HepG2 (cell line): Measurements from ENCODE around the gene APIP. TPM values are rescaled to one million over a fixed set of nuclear protein-coding genes. Genes with fewer than 3 reads are reported as not detected.

ENCODE experiments used
- ATAC-seq: fragments of 200-7000 bp; cut with Tn5 transposase; 3 replicates; pipeline ENCODE4 v1.9.1; 2020; ENCODE audit warnings: mild to moderate bottlenecking, moderate library complexity
- BruUV-seq: library from RNA; stranded (reverse); fragments of 400-500 nt; replicated peaks from 2 replicates; lab custom pipeline; 2021; lab: Mats Ljungman, UMichigan
- CTCF ChIA-PET: fragments of 300-600 bp; formaldehyde crosslinking; extraction: SDS; loops from one replicate; lab custom pipeline; 2021; ENCODE audit warnings: low total read pairs, inconsistent platforms, low intra/inter-chr PET ratio; lab: Yijun Ruan, JAX
- POLR2A ChIA-PET: fragments of 350-600 bp; sonication (Branson Sonifier 250); formaldehyde crosslinking; loops from one replicate; lab custom pipeline; 2020; ENCODE audit warnings: antibody characterized with exemption, inconsistent platforms; lab: Yijun Ruan, JAX
- DNase-seq: peaks from one replicate; pipeline ENCODE4 v3.0.0-alpha.2; 2015; ENCODE audit warnings: low spot score
- FAIRE-seq: peaks from 3 replicates; lab custom pipeline; 2011; peaks lifted over from hg19 to GRCh38; lab: Jason Lieb, UNC
- H2AFZ ChIP-seq: one replicate; pipeline ENCODE4 v1.6.1; 2011; ENCODE audit warnings: low read length, inconsistent platforms
- H3K27ac ChIP-seq: fragments of 300-600 bp; 3 replicates; pipeline ENCODE4 v1.8.0; 2011; ENCODE audit warnings: mixed run types, mild to moderate bottlenecking, mixed read lengths, low read length, inconsistent platforms; ENCODE audit not compliant: insufficient read depth; ENCODE audit errors: extremely low read length
- H3K27me3 ChIP-seq, 2 experiments: fragments of 200-600 bp in 1 of 2; 2 replicates in 1 of 2; 3 replicates in 1 of 2; pipeline versions ENCODE4 v1.6.0 to v1.8.0; 2011; ENCODE audit warnings: low read length in 2 of 2, mild to moderate bottlenecking in 2 of 2, moderate library complexity in 2 of 2, inconsistent platforms in 1 of 2; ENCODE audit not compliant: insufficient read depth in 2 of 2, control insufficient read depth in 1 of 2
- H3K36me3 ChIP-seq, 2 experiments: fragments of 200-600 bp in 1 of 2; replicated peaks in 1 of 2; 2 replicates in 1 of 2; 3 replicates in 1 of 2; pipeline versions ENCODE4 v1.5.1 to v1.8.0; 2011; ENCODE audit warnings: low read length in 2 of 2, inconsistent platforms in 1 of 2; ENCODE audit not compliant: insufficient read depth in 2 of 2, control insufficient read depth in 1 of 2
- H3K4me1 ChIP-seq: 2 replicates; pipeline ENCODE4 v1.5.1; 2012; ENCODE audit warnings: low read length, inconsistent platforms; ENCODE audit not compliant: insufficient read depth
- H3K4me2 ChIP-seq: 2 replicates; pipeline ENCODE4 v1.6.0; 2011; ENCODE audit warnings: low read depth, low read length, inconsistent platforms
- H3K4me3 ChIP-seq, 3 experiments: fragments of 200-600 bp in 1 of 3; sonication (generic), shearing (Covaris generic) in 1 of 3; replicated peaks in 1 of 3; 2 replicates each; pipeline ENCODE4 v1.5.1; 2011 to 2016; ENCODE audit warnings: low read length in 3 of 3, inconsistent platforms in 2 of 3, low read depth in 2 of 3, mild to moderate bottlenecking in 2 of 3, control low read depth in 1 of 3, mixed read lengths in 1 of 3; ENCODE audit not compliant: insufficient read depth in 1 of 3
- H3K79me2 ChIP-seq: one replicate; pipeline ENCODE4 v1.6.1; 2011; ENCODE audit warnings: low read length, inconsistent platforms; ENCODE audit not compliant: insufficient read depth
- H3K9ac ChIP-seq: 2 replicates; pipeline ENCODE4 v1.6.0; 2011; ENCODE audit warnings: mild to moderate bottlenecking, low read depth, low read length, inconsistent platforms; ENCODE audit not compliant: insufficient read depth
- H3K9me3 ChIP-seq: 2 replicates; pipeline ENCODE4 v1.5.1; 2012; ENCODE audit warnings: mild to moderate bottlenecking, low read length
- H4K20me1 ChIP-seq: 2 replicates; pipeline ENCODE4 v1.6.0; 2011; ENCODE audit warnings: inconsistent platforms, mild to moderate bottlenecking, low read length, moderate library complexity; ENCODE audit not compliant: insufficient read depth
- HNRNPH1 ChIP-seq: fragments of 200-400 bp; formaldehyde crosslinking; optimal IDR thresholded peaks from 2 replicates; pipeline ENCODE3; 2017; ENCODE audit warnings: mild to moderate bottlenecking, low read depth, low read length
- NCOA5 ChIP-seq: sonication (generic); formaldehyde crosslinking; IDR thresholded peaks from 2 replicates; pipeline ENCODE4 v1.4.0; 2020; ENCODE audit warnings: missing genetic modification reagents
- NRL ChIP-seq: sonication (generic); formaldehyde crosslinking; IDR thresholded peaks from 2 replicates; pipeline ENCODE4 v1.5.0; 2020; ENCODE audit warnings: missing genetic modification reagents, mild to moderate bottlenecking, moderate library complexity, borderline replicate concordance
- ZNF253 ChIP-seq: sonication (generic); formaldehyde crosslinking; IDR thresholded peaks from 2 replicates; pipeline ENCODE4 v1.8.0; 2022; ENCODE audit warnings: mild to moderate bottlenecking, missing genetic modification reagents, borderline replicate concordance
- ZNF382 ChIP-seq: sonication (generic); formaldehyde crosslinking; IDR thresholded peaks from 2 replicates; pipeline ENCODE4 v1.5.0; 2020; ENCODE audit warnings: missing genetic modification reagents, mild to moderate bottlenecking, borderline replicate concordance
- WGBS: methylation state at CpG from one replicate; pipeline ENCODE4 v1.1.6; 2017; ENCODE audit warnings: low lambda C conversion rate; 5-methylcytosine and 5-hydroxymethylcytosine counted together
- in situ Hi-C: cut with HindIII; loops from 2 replicates; pipeline ENCODE4 v1.10.0; 2017; ENCODE audit warnings: low pct_unique_long_range_greater_than_20kb; ENCODE audit not compliant: extremely low pct_ligation_motif_present
- intact Hi-C: fragments of 100-400 bp; cut with micrococcal nuclease; formaldehyde crosslinking; loops from one replicate; pipeline ENCODE4 v1.10.0; 2022; ENCODE audit not compliant: unreplicated experiment
- polyA plus RNA-seq, 8 experiments: library from polyadenylated mRNA; depleted of rRNA in 3 of 8; stranded (reverse) in 7 of 8; unstranded in 1 of 8; fragments of >200 nt; fragmentation: Illumina TruSeq in 4 of 8; extraction: Trizol in 4 of 8; gene quantifications; 2 replicates each; pipeline versions ENCODE4 v1.2.1 to v1.2.3, GENCODE V29; 2011 to 2016; ENCODE audit warnings: low read depth in 4 of 8, missing spikeins in 1 of 8, mixed read lengths in 1 of 8; ENCODE audit not compliant: insufficient read depth in 1 of 8
- total RNA-seq, 5 experiments: library from RNA; depleted of rRNA; stranded (reverse); fragments of >200 nt; fragmentation: Illumina TruSeq; extraction: Trizol; gene quantifications; 2 replicates each; pipeline ENCODE4 v1.2.3, GENCODE V29; 2016; ENCODE audit warnings: low read depth in 1 of 5
- TF ChIP-seq, protein P1 (sequence below): sonication (generic); formaldehyde crosslinking; IDR thresholded peaks from 2 replicates; pipeline ENCODE4 v1.9.0; 2021; ENCODE audit warnings: missing genetic modification reagents, mild to moderate bottlenecking, borderline replicate concordance
- TF ChIP-seq, protein P2 (sequence below): sonication (generic); formaldehyde crosslinking; IDR thresholded peaks from 2 replicates; pipeline ENCODE4 v1.5.1; 2020; ENCODE audit warnings: mild to moderate bottlenecking, missing genetic modification reagents, borderline replicate concordance
- TF ChIP-seq, protein P3 (sequence below), 2 experiments: sonication (generic) in 1 of 2; formaldehyde crosslinking in 1 of 2; IDR thresholded peaks; 2 replicates each; pipeline versions ENCODE4 v1.4.0 to v1.6.1; 2016 to 2020; ENCODE audit warnings: borderline replicate concordance in 1 of 2, low read depth in 1 of 2, mild to moderate bottlenecking in 1 of 2, missing genetic modification reagents in 1 of 2
- TF ChIP-seq, protein P4 (sequence below): sonication (generic); formaldehyde crosslinking; IDR thresholded peaks from 2 replicates; pipeline ENCODE4 v1.5.1; 2020; ENCODE audit warnings: missing genetic modification reagents, mild to moderate bottlenecking, borderline replicate concordance
- TF ChIP-seq, protein P5 (sequence below): sonication (generic); IDR thresholded peaks from 2 replicates; pipeline ENCODE4 v1.6.1; 2016; ENCODE audit warnings: low read depth, borderline replicate concordance
- TF ChIP-seq, protein P6 (sequence below): sonication (generic); formaldehyde crosslinking; IDR thresholded peaks from 2 replicates; pipeline ENCODE4 v1.4.0; 2020; ENCODE audit warnings: mild to moderate bottlenecking, missing genetic modification reagents

The APIP gene
- total and polyA plus RNA-seq, 2 of the 13 experiments (the other 11 are each of a cell fraction or from before 2014, with no cell fraction given) = 16.9 to 31.0 TPM

DNA sequence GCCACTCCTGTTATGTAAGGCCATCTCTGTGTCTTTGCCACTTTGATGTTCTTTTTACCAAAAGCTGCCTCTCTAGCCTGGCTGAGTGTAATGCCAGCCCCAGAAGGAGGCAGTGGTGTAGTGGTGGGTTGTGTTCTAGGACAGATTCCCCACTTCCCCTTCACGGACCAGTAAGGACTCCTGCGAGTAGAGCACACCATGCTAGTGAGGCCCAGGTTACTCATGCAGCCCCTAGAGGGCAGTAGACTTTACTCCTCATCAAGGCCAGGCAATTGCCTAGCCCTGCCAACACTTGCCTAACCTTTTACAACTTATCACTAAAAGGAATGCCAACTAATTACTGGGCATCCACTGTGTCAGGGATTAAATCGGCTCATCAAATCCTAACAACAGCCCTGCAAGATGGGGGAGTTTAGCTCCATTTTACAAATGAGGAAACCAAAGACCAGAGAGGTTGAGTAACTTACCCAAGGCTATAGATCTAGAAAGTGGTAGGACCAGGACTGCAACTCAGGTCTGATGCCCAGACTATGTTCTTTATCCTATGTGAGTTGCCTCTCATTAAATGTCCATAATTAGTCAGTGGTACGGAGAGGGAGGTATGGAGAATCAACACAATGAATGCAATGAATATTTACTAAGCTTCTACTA is 75.3 kb downstream of the APIP start:
- POLR2A ChIA-PET = no interaction called here
- no peak overlapping the region for H3K27ac ChIP-seq
- TF ChIP-seq NCOA5 (CRISPR knock-in tag) (no peak), ZNF382 (CRISPR knock-in tag) (no peak), ZNF253 (CRISPR knock-in tag) (no peak), HNRNPH1 (no peak), NRL (CRISPR knock-in tag) (no peak)
- TF ChIP-seq, protein P1, sequence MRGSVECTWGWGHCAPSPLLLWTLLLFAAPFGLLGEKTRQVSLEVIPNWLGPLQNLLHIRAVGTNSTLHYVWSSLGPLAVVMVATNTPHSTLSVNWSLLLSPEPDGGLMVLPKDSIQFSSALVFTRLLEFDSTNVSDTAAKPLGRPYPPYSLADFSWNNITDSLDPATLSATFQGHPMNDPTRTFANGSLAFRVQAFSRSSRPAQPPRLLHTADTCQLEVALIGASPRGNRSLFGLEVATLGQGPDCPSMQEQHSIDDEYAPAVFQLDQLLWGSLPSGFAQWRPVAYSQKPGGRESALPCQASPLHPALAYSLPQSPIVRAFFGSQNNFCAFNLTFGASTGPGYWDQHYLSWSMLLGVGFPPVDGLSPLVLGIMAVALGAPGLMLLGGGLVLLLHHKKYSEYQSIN (CRISPR knock-in tag) = no peak
- TF ChIP-seq, protein P2, sequence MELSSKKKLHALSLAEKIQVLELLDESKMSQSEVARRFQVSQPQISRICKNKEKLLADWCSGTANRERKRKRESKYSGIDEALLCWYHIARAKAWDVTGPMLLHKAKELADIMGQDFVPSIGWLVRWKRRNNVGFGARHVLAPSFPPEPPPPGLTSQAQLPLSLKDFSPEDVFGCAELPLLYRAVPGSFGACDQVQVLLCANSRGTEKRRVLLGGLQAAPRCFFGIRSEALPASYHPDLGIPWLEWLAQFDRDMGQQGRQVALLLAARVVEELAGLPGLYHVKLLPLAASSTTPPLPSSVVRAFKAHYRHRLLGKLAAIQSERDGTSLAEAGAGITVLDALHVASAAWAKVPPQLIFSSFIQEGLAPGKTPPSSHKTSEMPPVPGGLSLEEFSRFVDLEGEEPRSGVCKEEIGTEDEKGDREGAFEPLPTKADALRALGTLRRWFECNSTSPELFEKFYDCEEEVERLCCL (CRISPR knock-in tag) = no peak
- TF ChIP-seq, protein P3, sequence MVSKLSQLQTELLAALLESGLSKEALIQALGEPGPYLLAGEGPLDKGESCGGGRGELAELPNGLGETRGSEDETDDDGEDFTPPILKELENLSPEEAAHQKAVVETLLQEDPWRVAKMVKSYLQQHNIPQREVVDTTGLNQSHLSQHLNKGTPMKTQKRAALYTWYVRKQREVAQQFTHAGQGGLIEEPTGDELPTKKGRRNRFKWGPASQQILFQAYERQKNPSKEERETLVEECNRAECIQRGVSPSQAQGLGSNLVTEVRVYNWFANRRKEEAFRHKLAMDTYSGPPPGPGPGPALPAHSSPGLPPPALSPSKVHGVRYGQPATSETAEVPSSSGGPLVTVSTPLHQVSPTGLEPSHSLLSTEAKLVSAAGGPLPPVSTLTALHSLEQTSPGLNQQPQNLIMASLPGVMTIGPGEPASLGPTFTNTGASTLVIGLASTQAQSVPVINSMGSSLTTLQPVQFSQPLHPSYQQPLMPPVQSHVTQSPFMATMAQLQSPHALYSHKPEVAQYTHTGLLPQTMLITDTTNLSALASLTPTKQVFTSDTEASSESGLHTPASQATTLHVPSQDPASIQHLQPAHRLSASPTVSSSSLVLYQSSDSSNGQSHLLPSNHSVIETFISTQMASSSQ (IDR thresholded peaks at IDR 0.05; ENCODE audit: low read depth) = no peak
- TF ChIP-seq, protein P3 (CRISPR knock-in tag; IDR thresholded peaks at IDR 0.05; ENCODE audit: borderline replicate concordance) = no peak
- TF ChIP-seq, protein P4, sequence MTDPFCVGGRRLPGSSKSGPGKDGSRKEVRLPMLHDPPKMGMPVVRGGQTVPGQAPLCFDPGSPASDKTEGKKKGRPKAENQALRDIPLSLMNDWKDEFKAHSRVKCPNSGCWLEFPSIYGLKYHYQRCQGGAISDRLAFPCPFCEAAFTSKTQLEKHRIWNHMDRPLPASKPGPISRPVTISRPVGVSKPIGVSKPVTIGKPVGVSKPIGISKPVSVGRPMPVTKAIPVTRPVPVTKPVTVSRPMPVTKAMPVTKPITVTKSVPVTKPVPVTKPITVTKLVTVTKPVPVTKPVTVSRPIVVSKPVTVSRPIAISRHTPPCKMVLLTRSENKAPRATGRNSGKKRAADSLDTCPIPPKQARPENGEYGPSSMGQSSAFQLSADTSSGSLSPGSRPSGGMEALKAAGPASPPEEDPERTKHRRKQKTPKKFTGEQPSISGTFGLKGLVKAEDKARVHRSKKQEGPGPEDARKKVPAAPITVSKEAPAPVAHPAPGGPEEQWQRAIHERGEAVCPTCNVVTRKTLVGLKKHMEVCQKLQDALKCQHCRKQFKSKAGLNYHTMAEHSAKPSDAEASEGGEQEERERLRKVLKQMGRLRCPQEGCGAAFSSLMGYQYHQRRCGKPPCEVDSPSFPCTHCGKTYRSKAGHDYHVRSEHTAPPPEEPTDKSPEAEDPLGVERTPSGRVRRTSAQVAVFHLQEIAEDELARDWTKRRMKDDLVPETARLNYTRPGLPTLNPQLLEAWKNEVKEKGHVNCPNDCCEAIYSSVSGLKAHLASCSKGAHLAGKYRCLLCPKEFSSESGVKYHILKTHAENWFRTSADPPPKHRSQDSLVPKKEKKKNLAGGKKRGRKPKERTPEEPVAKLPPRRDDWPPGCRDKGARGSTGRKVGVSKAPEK (CRISPR knock-in tag) = no peak
- TF ChIP-seq, protein P5, sequence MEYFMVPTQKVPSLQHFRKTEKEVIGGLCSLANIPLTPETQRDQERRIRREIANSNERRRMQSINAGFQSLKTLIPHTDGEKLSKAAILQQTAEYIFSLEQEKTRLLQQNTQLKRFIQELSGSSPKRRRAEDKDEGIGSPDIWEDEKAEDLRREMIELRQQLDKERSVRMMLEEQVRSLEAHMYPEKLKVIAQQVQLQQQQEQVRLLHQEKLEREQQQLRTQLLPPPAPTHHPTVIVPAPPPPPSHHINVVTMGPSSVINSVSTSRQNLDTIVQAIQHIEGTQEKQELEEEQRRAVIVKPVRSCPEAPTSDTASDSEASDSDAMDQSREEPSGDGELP = no peak
- TF ChIP-seq, protein P6, sequence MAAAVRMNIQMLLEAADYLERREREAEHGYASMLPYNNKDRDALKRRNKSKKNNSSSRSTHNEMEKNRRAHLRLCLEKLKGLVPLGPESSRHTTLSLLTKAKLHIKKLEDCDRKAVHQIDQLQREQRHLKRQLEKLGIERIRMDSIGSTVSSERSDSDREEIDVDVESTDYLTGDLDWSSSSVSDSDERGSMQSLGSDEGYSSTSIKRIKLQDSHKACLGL (CRISPR knock-in tag) = no peak

More for the DNA sequence above, 75.3 kb downstream of the APIP start:
- H3K79me2 ChIP-seq = no peaks in the 10 kb centered on the region
- ATAC-seq (peak; percentile 90), DNase-seq (peak; percentile 57), FAIRE-seq (peak; percentile 56)
- H3K4me3 ChIP-seq = no peak overlapping the region
- H2AFZ ChIP-seq = no peak overlapping the region
- H3K36me3 ChIP-seq = no peaks in the 10 kb centered on the region
- in situ Hi-C loops (no loop called here), intact Hi-C loops (no loop called here)
- peaks cover 29% of the 10 kb centered on the region for H3K4me1 ChIP-seq
- CTCF ChIA-PET = interaction anchor here (0.7 to 1.4 kb wide), 2 partner anchors 51 to 255 kb away, joined by 3 to 6 read pairs; no protein-coding TSS in a partner anchor
- WGBS = 86% methylated on average over 2 of the region's 4 CpGs
- no peaks in the 10 kb centered on the region for H3K9me3 ChIP-seq
- BruUV-seq = no TSS peak
- H3K9ac ChIP-seq = no peak overlapping the region
- H3K27me3 ChIP-seq = no peaks in the 10 kb centered on the region
- no peak overlapping the region for H3K4me2 ChIP-seq
- no peaks in the 10 kb centered on the region for H4K20me1 ChIP-seq
